ENCODE data around the gene GJD3. TPM values are rescaled to one million over a fixed set of nuclear protein-coding genes. Genes with fewer than 3 reads are reported as not detected.
A peak's percentile ranks its signal among the peaks of the same experiment; 100 is the strongest.

GJD3 gene
- total RNA-seq, 1 donor from 2014 or later, result not detected

DNA sequence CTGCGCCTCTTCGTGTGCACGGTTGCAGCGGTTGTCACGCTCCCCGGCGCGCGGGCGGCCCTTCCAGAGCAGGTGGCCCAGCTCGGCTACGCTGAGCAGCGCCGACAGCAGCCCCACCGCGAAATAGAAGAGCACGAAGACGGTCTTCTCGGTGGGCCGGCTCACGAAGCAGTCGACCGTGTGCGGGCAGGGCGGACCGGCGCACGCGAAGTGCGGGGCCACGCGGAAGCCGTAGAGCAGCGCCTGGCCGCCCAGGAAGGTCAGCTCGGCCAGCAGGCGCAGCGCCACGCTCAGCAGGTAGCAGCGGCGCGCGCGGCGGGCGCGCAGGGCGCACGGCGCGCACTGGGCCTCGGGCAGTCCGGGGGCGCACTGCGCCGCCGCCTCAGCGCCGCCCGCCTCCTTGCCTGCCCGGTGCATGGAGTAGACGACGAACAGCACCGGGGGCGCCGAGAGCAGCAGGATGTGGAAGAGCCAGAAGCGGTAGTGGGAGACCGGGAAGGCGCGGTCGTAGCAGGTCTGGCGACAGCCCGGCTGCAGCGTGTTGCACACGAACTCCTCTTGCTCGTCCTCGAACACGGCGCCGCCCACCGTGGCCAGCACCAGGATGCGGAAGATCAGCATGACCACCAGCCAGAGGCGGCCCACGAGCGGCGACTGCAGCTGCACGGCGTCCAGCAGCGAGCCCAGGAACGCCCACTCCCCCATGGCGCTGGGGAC, 1.3 kb downstream of the GJD3 start:
- H3K4me3 Mint-ChIP-seq, result peak overlapping the region; percentile 82
- H3K4me2 ChIP-seq, result peak overlapping the region; percentile 99
- no peaks in the 10 kb centered on the region for H3K36me3 Mint-ChIP-seq
- peaks cover 24% of the 10 kb centered on the region for H3K27me3 Mint-ChIP-seq (ENCODE audit: insufficient read depth, low read depth)
- H3K4me3 ChIP-seq, result peak overlapping the region; percentile 58
- no peaks in the 10 kb centered on the region for H4K20me1 ChIP-seq (ENCODE audit: low read depth)
- peaks cover 55% of the 10 kb centered on the region for H3K27me3 ChIP-seq
- peak; percentile 63 for DNase-seq (ENCODE audit: low spot score)
- H3K27ac Mint-ChIP-seq, result no peak overlapping the region
- H3F3A ChIP-seq (ENCODE audit: low read depth), result peaks cover 6% of the 10 kb centered on the region
- H3K9me3 Mint-ChIP-seq, result no peaks in the 10 kb centered on the region
- no peak overlapping the region for H3K9ac ChIP-seq
- H3K79me2 ChIP-seq (ENCODE audit: low read depth), result no peaks in the 10 kb centered on the region
- peak overlapping the region; percentile 83 for H2AFZ ChIP-seq (replicated peaks)
- no peaks in the 10 kb centered on the region for H3K36me3 ChIP-seq
- peaks cover 13% of the 10 kb centered on the region for H3K4me1 Mint-ChIP-seq
- peaks cover 4% of the 10 kb centered on the region for H3K4me1 ChIP-seq
- TF ChIP-seq EZH2phosphoT487 (IDR thresholded peaks at IDR 0.05) (peak; percentile 22), EZH2 (IDR thresholded peaks at IDR 0.05) (peak; percentile 53)
- TF ChIP-seq, protein P1, sequence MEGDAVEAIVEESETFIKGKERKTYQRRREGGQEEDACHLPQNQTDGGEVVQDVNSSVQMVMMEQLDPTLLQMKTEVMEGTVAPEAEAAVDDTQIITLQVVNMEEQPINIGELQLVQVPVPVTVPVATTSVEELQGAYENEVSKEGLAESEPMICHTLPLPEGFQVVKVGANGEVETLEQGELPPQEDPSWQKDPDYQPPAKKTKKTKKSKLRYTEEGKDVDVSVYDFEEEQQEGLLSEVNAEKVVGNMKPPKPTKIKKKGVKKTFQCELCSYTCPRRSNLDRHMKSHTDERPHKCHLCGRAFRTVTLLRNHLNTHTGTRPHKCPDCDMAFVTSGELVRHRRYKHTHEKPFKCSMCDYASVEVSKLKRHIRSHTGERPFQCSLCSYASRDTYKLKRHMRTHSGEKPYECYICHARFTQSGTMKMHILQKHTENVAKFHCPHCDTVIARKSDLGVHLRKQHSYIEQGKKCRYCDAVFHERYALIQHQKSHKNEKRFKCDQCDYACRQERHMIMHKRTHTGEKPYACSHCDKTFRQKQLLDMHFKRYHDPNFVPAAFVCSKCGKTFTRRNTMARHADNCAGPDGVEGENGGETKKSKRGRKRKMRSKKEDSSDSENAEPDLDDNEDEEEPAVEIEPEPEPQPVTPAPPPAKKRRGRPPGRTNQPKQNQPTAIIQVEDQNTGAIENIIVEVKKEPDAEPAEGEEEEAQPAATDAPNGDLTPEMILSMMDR (IDR thresholded peaks at IDR 0.05), result no peak
- no peak overlapping the region for H3K27ac ChIP-seq
- H3K9me3 ChIP-seq (ENCODE audit: low read depth), result no peaks in the 10 kb centered on the region

DNA sequence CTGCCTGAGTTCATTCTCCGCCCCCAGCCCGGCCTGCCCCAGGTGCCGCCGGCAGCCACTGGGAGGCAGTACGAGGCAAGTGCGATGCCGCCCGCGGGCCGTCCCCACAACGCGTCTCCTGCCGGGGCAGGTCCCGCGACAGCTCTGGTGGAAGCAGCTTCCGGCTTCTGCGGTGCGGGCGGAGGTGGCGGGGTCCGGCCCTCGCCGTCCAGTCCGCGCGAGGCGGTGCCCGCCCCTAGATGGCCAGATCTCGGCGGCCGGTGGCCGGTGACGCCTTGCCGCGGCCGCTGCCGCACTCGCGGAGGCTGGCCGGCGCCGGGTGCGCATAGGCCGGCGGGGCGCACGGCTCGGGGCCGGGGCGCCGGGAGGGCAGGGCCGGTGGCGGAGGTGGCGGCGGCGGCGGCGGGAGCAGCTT, 1.8 kb downstream of the GJD3 start:
- Mint-ChIP-seq H3K27me3 (ENCODE audit: insufficient read depth, low read depth) (peaks cover 23% of the 10 kb centered on the region), H3K9me3 (no peaks in the 10 kb centered on the region), H3K4me3 (peak overlapping the region; percentile 77), H3K27ac (no peak overlapping the region), H3K36me3 (no peaks in the 10 kb centered on the region), H3K4me1 (peaks cover 13% of the 10 kb centered on the region)
- H3K36me3 ChIP-seq, result no peaks in the 10 kb centered on the region
- no peaks in the 10 kb centered on the region for H3K79me2 ChIP-seq (ENCODE audit: low read depth)
- TF ChIP-seq, protein P1 (IDR thresholded peaks at IDR 0.05), result peak; percentile 80
- TF ChIP-seq EZH2 (IDR thresholded peaks at IDR 0.05) (no peak), EZH2phosphoT487 (IDR thresholded peaks at IDR 0.05) (peak; percentile 26)
- H3F3A ChIP-seq (ENCODE audit: low read depth), result peaks cover 9% of the 10 kb centered on the region
- H2AFZ ChIP-seq (replicated peaks), result no peak overlapping the region
- no peaks in the 10 kb centered on the region for H3K9me3 ChIP-seq (ENCODE audit: low read depth)
- peaks cover 55% of the 10 kb centered on the region for H3K27me3 ChIP-seq
- H3K27ac ChIP-seq, result no peak overlapping the region
- H3K4me3 ChIP-seq, result peak overlapping the region; percentile 58
- peak; percentile 92 for DNase-seq (ENCODE audit: low spot score)
- peak overlapping the region; percentile 99 for H3K4me2 ChIP-seq
- no peak overlapping the region for H3K9ac ChIP-seq
- peaks cover 4% of the 10 kb centered on the region for H3K4me1 ChIP-seq
- H4K20me1 ChIP-seq (ENCODE audit: low read depth), result no peaks in the 10 kb centered on the region

DNA sequence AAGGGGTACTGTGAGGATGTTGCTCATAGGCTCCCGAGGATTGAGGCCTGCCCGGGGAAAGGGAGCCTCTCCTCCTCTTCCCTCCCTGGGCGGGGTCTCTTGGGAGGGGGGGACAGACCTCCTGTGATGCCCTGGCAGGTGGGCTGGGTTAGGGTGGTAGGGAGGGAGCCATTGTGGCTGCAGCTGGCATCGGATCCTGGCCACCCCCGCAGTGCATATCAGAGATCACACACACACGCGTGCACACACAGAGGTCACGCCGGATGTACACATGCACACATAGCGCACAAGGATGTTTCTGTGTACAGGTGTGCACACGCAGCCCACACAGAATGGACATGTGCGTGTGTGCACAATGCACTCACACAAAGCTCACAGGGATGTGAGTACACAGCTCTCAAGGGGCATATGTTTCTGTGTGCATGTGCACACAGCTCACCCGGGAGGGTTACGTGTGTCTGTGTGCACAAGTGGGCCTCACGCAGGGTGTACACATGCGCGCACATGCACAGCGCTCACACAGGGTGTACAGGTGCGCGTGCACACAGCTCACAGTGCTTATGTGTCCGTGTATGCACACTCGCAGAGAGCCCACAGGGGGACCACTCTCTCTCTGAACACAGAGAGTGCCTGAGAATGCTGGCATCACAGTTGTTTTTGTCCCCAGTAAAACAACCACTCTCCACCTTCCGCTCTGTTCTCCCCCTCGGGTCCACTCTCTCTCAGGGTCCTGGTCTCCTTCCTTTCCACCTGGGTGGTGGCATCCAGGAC, 2.4 kb downstream of the GJD3 start:
- H3K9me3 ChIP-seq (ENCODE audit: low read depth), result no peaks in the 10 kb centered on the region
- no peaks in the 10 kb centered on the region for H4K20me1 ChIP-seq (ENCODE audit: low read depth)
- no peak for DNase-seq (ENCODE audit: low spot score)
- TF ChIP-seq EZH2phosphoT487 (IDR thresholded peaks at IDR 0.05) (no peak), EZH2 (IDR thresholded peaks at IDR 0.05) (no peak)
- TF ChIP-seq, protein P1 (IDR thresholded peaks at IDR 0.05), result no peak
- H3F3A ChIP-seq (ENCODE audit: low read depth), result peaks cover 9% of the 10 kb centered on the region
- no peak overlapping the region for H3K27ac ChIP-seq
- Mint-ChIP-seq H3K27ac (no peak overlapping the region), H3K36me3 (no peaks in the 10 kb centered on the region), H3K27me3 (ENCODE audit: insufficient read depth, low read depth) (peaks cover 21% of the 10 kb centered on the region), H3K9me3 (no peaks in the 10 kb centered on the region), H3K4me3 (peak overlapping the region; percentile 77), H3K4me1 (peaks cover 13% of the 10 kb centered on the region)
- peaks cover 55% of the 10 kb centered on the region for H3K27me3 ChIP-seq
- H3K36me3 ChIP-seq, result no peaks in the 10 kb centered on the region
- H3K4me2 ChIP-seq, result peak overlapping the region; percentile 99
- no peak overlapping the region for H2AFZ ChIP-seq (replicated peaks)
- H3K9ac ChIP-seq, result no peak overlapping the region
- H3K4me3 ChIP-seq, result peak overlapping the region; percentile 58
- H3K79me2 ChIP-seq (ENCODE audit: low read depth), result no peaks in the 10 kb centered on the region
- H3K4me1 ChIP-seq, result peaks cover 4% of the 10 kb centered on the region

All from neural progenitor cell (in vitro differentiated cells).